GM23248 (cell line): Measurements from ENCODE around the gene AAK1. TPM values are rescaled to one million over a fixed set of nuclear protein-coding genes. Genes with fewer than 3 reads are reported as not detected.
A peak's percentile ranks its signal among the peaks of the same experiment; 100 is the strongest.

Experiments used
- DNase-seq: peaks from one replicate; pipeline ENCODE4 v3.0.0-alpha.2; 2015
- H2AFZ ChIP-seq: fragments of 200-600 bp; sonication (generic); 2 replicates; pipeline ENCODE4 v1.6.1; 2016; ENCODE audit warnings: antibody characterized with exemption
- H3F3A ChIP-seq: fragments of 200-600 bp; sonication (generic); 2 replicates; pipeline ENCODE4 v1.6.1; 2016; ENCODE audit warnings: mild to moderate bottlenecking, antibody characterized with exemption, mixed run types; ENCODE audit not compliant: insufficient read depth
- H3K27ac ChIP-seq: fragments of 200-600 bp; sonication (generic); 2 replicates; pipeline ENCODE4 v1.5.1; 2016; ENCODE audit warnings: mild to moderate bottlenecking
- H3K27me3 ChIP-seq: fragments of 200-600 bp; sonication (generic); replicated peaks from 2 replicates; pipeline ENCODE4 v1.6.1; 2016; ENCODE audit warnings: mild to moderate bottlenecking; ENCODE audit not compliant: insufficient read depth
- H3K36me3 ChIP-seq: fragments of 200-600 bp; sonication (generic); 2 replicates; pipeline ENCODE4 v1.6.1; 2016; ENCODE audit warnings: low read depth, mild to moderate bottlenecking
- H3K4me1 ChIP-seq: fragments of 200-600 bp; sonication (generic); 2 replicates; pipeline ENCODE4 v1.6.1; 2016; ENCODE audit warnings: mild to moderate bottlenecking; ENCODE audit not compliant: insufficient read depth
- H3K4me2 ChIP-seq: fragments of 200-600 bp; sonication (generic); one replicate; pipeline ENCODE4 v1.6.1; 2016; ENCODE audit warnings: mild to moderate bottlenecking; ENCODE audit not compliant: unreplicated experiment
- H3K4me3 ChIP-seq: fragments of 200-600 bp; sonication (generic); 2 replicates; pipeline ENCODE4 v1.5.1; 2016; ENCODE audit warnings: mild to moderate bottlenecking
- H3K79me2 ChIP-seq: fragments of 200-600 bp; sonication (generic); 2 replicates; pipeline ENCODE4 v1.6.1; 2016; ENCODE audit warnings: mild to moderate bottlenecking; ENCODE audit not compliant: insufficient read depth
- H3K9ac ChIP-seq: fragments of 200-600 bp; sonication (generic); 2 replicates; pipeline ENCODE4 v1.6.1; 2016; ENCODE audit warnings: mild to moderate bottlenecking
- H3K9me2 ChIP-seq: fragments of 200-600 bp; sonication (generic); 2 replicates; pipeline ENCODE4 v1.6.1; 2016; ENCODE audit warnings: mixed run types, mild to moderate bottlenecking, moderate library complexity; ENCODE audit not compliant: insufficient read depth
- H3K9me3 ChIP-seq: fragments of 200-600 bp; sonication (generic); one replicate; pipeline ENCODE4 v1.6.1; 2017; ENCODE audit warnings: low read depth
- H4K20me1 ChIP-seq: fragments of 200-600 bp; sonication (generic); 2 replicates; pipeline ENCODE4 v1.6.0; 2016; ENCODE audit not compliant: insufficient read depth
- EZH2 ChIP-seq: fragments of 200-600 bp; sonication (generic); IDR thresholded peaks from 2 replicates; pipeline ENCODE4 v1.6.1; 2018; ENCODE audit warnings: antibody characterized with exemption, mild to moderate bottlenecking; ENCODE audit not compliant: insufficient read depth, poor library complexity, severe bottlenecking
- EZH2phosphoT487 ChIP-seq: fragments of 200-600 bp; sonication (generic); IDR thresholded peaks from 2 replicates; pipeline ENCODE4 v1.6.1; 2018; ENCODE audit warnings: antibody characterized with exemption, moderate library complexity, mild to moderate bottlenecking, low read depth; ENCODE audit not compliant: insufficient read depth
- WGBS, 2 experiments: methylation state at CpG; one replicate each; pipeline ENCODE4 v1.1.6; 2015 to 2017; ENCODE audit warnings: low lambda C conversion rate in 2 of 2, low coverage in 1 of 2; ENCODE audit errors: missing lambda C conversion rate in 2 of 2; 5-methylcytosine and 5-hydroxymethylcytosine counted together
- in situ Hi-C: fragments of 300-500 bp; cut with MboI; formaldehyde crosslinking; loops from 2 replicates; pipeline ENCODE4 v1.15.0; 2020
- polyA plus RNA-seq: library from polyadenylated mRNA; unstranded; fragments of >200 nt; fragmentation: Nextera tagmentation; extraction: Ambion mirVana; gene quantifications from 2 replicates; pipeline ENCODE4 v1.2.1, GENCODE V29; 2016
- total RNA-seq: library from RNA; depleted of rRNA; stranded (reverse); fragments of >200 nt; shearing (Covaris generic); gene quantifications from 2 replicates; pipeline ENCODE4 v1.2.3, GENCODE V29; 2014

The AAK1 gene
- total and polyA plus RNA-seq, 2 experiments from 2014 or later: 41.2 to 50.7 TPM

GRCh38 chr2:69645031-69645431, 1.5 kb upstream of the AAK1 start:
- Histone ChIP-seq H3K4me3 (peak overlapping the region; percentile 93), H3K4me2 (peak overlapping the region; percentile 99), H3K9me3 (no peaks in the 10 kb centered on the region), H3K79me2 (peaks cover 45% of the 10 kb centered on the region), H3K36me3 (no peaks in the 10 kb centered on the region), H3K4me1 (peaks cover 23% of the 10 kb centered on the region), H3K27ac (peak overlapping the region; percentile 98), H3K27me3 (no peaks in the 10 kb centered on the region), H3K9ac (peak overlapping the region; percentile 98), H2AFZ (peak overlapping the region; percentile 98), H4K20me1 (no peaks in the 10 kb centered on the region), H3F3A (peaks cover 21% of the 10 kb centered on the region), H3K9me2 (no peaks in the 10 kb centered on the region)
- TF ChIP-seq EZH2: no peak
- TF ChIP-seq EZH2phosphoT487: no peak
- peak; percentile 44 for DNase-seq
- WGBS, 2 experiments: 3 to 5% methylated on average over 7 of the region's 7 CpGs
- in situ Hi-C loops: no loop called here

- peak overlapping the region; percentile 98 for H3K9ac ChIP-seq
- no peak for TF ChIP-seq EZH2
- no peak for TF ChIP-seq EZH2phosphoT487
- WGBS, 2 experiments: 1 to 3% methylated on average over 15 of the region's 15 CpGs
- no peaks in the 10 kb centered on the region for H4K20me1 ChIP-seq
- H3F3A ChIP-seq: peaks cover 21% of the 10 kb centered on the region
- no peaks in the 10 kb centered on the region for H3K9me2 ChIP-seq
- peak; percentile 37 for DNase-seq
- peak overlapping the region; percentile 99 for H3K4me2 ChIP-seq
- no peaks in the 10 kb centered on the region for H3K36me3 ChIP-seq
- H3K4me1 ChIP-seq: peaks cover 24% of the 10 kb centered on the region
- H3K9me3 ChIP-seq: no peaks in the 10 kb centered on the region
- peaks cover 49% of the 10 kb centered on the region for H3K79me2 ChIP-seq
- peak overlapping the region; percentile 98 for H3K27ac ChIP-seq
- peak overlapping the region; percentile 93 for H3K4me3 ChIP-seq
- peak overlapping the region; percentile 98 for H2AFZ ChIP-seq
- in situ Hi-C loops: no loop called here
- no peaks in the 10 kb centered on the region for H3K27me3 ChIP-seq
Observed at GRCh38 chr2:69644506-69644979, 1.0 kb upstream of the AAK1 start.

GRCh38 chr2:69642709-69643601, 584 bp downstream of the AAK1 start:
- Histone ChIP-seq H3K4me1 (peaks cover 24% of the 10 kb centered on the region), H3K27me3 (no peaks in the 10 kb centered on the region), H3K27ac (peak overlapping the region; percentile 98), H4K20me1 (no peaks in the 10 kb centered on the region), H3K36me3 (no peaks in the 10 kb centered on the region), H3K9me2 (no peaks in the 10 kb centered on the region), H2AFZ (peak overlapping the region; percentile 98), H3K79me2 (peaks cover 65% of the 10 kb centered on the region), H3K4me3 (peak overlapping the region; percentile 93), H3F3A (peaks cover 21% of the 10 kb centered on the region), H3K4me2 (peak overlapping the region; percentile 99), H3K9me3 (no peaks in the 10 kb centered on the region), H3K9ac (peak overlapping the region; percentile 98)
- WGBS, 2 experiments: 0 to 1% methylated on average over 47 to 52 of the region's 58 CpGs
- in situ Hi-C loops: no loop called here
- DNase-seq: peak; percentile 90
- no peak for TF ChIP-seq EZH2phosphoT487
- no peak for TF ChIP-seq EZH2

- DNase-seq: peak; percentile 31
- no peaks in the 10 kb centered on the region for H3K9me2 ChIP-seq
Observed at GRCh38 chr2:69641887-69642708, 1.4 kb downstream of the AAK1 start.

More at GRCh38 chr2:69641887-69642708, 1.4 kb downstream of the AAK1 start:
- peak overlapping the region; percentile 93 for H3K4me3 ChIP-seq
- peak overlapping the region; percentile 98 for H3K27ac ChIP-seq
- H3F3A ChIP-seq: peaks cover 21% of the 10 kb centered on the region
- peak overlapping the region; percentile 98 for H2AFZ ChIP-seq
- peaks cover 74% of the 10 kb centered on the region for H3K79me2 ChIP-seq
- H3K9me3 ChIP-seq: no peaks in the 10 kb centered on the region
- H3K36me3 ChIP-seq: no peaks in the 10 kb centered on the region
- H4K20me1 ChIP-seq: peaks cover 4% of the 10 kb centered on the region; the same call in 1 of the 2 replicates
- H3K9ac ChIP-seq: peak overlapping the region; percentile 98
- TF ChIP-seq EZH2 (no peak), EZH2phosphoT487 (no peak)
- in situ Hi-C loops: no loop called here
- no peaks in the 10 kb centered on the region for H3K27me3 ChIP-seq
- WGBS, 2 experiments: 9 to 12% methylated on average over 12 of the region's 12 CpGs
- H3K4me1 ChIP-seq: peaks cover 24% of the 10 kb centered on the region
- peak overlapping the region; percentile 99 for H3K4me2 ChIP-seq
